ENCODE data around the gene THSD7A.

THSD7A gene

GRCh38 chr7:11675163-11675562, 156.8 kb downstream of the THSD7A start:
- no peaks in the 10 kb centered on the region for H3K36me3 Mint-ChIP-seq (ENCODE audit: low read depth)
- peaks cover 26% of the 10 kb centered on the region for H3K9me3 Mint-ChIP-seq
- no peak overlapping the region for H3K4me3 Mint-ChIP-seq
- H3K27ac Mint-ChIP-seq = no peak overlapping the region
- H3K27me3 Mint-ChIP-seq (ENCODE audit: low read depth) = no peaks in the 10 kb centered on the region
- no peaks in the 10 kb centered on the region for H3K4me1 Mint-ChIP-seq (ENCODE audit: low read depth)

GRCh38 chr7:11668727-11669126, 163.3 kb downstream of the THSD7A start:
- no peaks in the 10 kb centered on the region for H3K27me3 Mint-ChIP-seq (ENCODE audit: low read depth)
- no peaks in the 10 kb centered on the region for H3K36me3 Mint-ChIP-seq (ENCODE audit: low read depth)
- no peaks in the 10 kb centered on the region for H3K9me3 Mint-ChIP-seq
- no peak overlapping the region for H3K4me3 Mint-ChIP-seq
- no peaks in the 10 kb centered on the region for H3K4me1 Mint-ChIP-seq (ENCODE audit: low read depth)
- H3K27ac Mint-ChIP-seq = no peak overlapping the region

- Mint-ChIP-seq H3K4me1 (ENCODE audit: low read depth) (no peaks in the 10 kb centered on the region), H3K4me3 (no peak overlapping the region), H3K9me3 (no peaks in the 10 kb centered on the region), H3K27me3 (ENCODE audit: low read depth) (no peaks in the 10 kb centered on the region), H3K36me3 (ENCODE audit: low read depth) (no peaks in the 10 kb centered on the region), H3K27ac (no peak overlapping the region)
Measured at GRCh38 chr7:11667810-11668185, 164.2 kb downstream of the THSD7A start.

GRCh38 chr7:11667071-11667809, 164.8 kb downstream of the THSD7A start:
- Mint-ChIP-seq H3K27ac (no peak overlapping the region), H3K36me3 (ENCODE audit: low read depth) (no peaks in the 10 kb centered on the region), H3K4me3 (no peak overlapping the region), H3K27me3 (ENCODE audit: low read depth) (no peaks in the 10 kb centered on the region), H3K9me3 (no peaks in the 10 kb centered on the region), H3K4me1 (ENCODE audit: low read depth) (no peaks in the 10 kb centered on the region)

- Mint-ChIP-seq H3K4me1 (ENCODE audit: low read depth) (no peaks in the 10 kb centered on the region), H3K27me3 (ENCODE audit: low read depth) (no peaks in the 10 kb centered on the region), H3K36me3 (ENCODE audit: low read depth) (no peaks in the 10 kb centered on the region), H3K9me3 (no peaks in the 10 kb centered on the region), H3K27ac (no peak overlapping the region), H3K4me3 (no peak overlapping the region)
Measured at GRCh38 chr7:11665357-11665756, 166.6 kb downstream of the THSD7A start.

- H3K27ac Mint-ChIP-seq = no peak overlapping the region
- no peaks in the 10 kb centered on the region for H3K9me3 Mint-ChIP-seq
- no peaks in the 10 kb centered on the region for H3K27me3 Mint-ChIP-seq (ENCODE audit: low read depth)
- no peaks in the 10 kb centered on the region for H3K4me1 Mint-ChIP-seq (ENCODE audit: low read depth)
- no peaks in the 10 kb centered on the region for H3K36me3 Mint-ChIP-seq (ENCODE audit: low read depth)
- H3K4me3 Mint-ChIP-seq = no peak overlapping the region
Measured at GRCh38 chr7:11655642-11656041, 176.4 kb downstream of the THSD7A start.

GRCh38 chr7:11655163-11655562, 176.8 kb downstream of the THSD7A start:
- H3K36me3 Mint-ChIP-seq (ENCODE audit: low read depth) = no peaks in the 10 kb centered on the region
- no peaks in the 10 kb centered on the region for H3K4me1 Mint-ChIP-seq (ENCODE audit: low read depth)
- no peak overlapping the region for H3K4me3 Mint-ChIP-seq
- H3K27ac Mint-ChIP-seq = no peak overlapping the region
- H3K9me3 Mint-ChIP-seq = no peaks in the 10 kb centered on the region
- H3K27me3 Mint-ChIP-seq (ENCODE audit: low read depth) = no peaks in the 10 kb centered on the region

GRCh38 chr7:11650500-11650899, 181.5 kb downstream of the THSD7A start:
- no peak overlapping the region for H3K4me3 Mint-ChIP-seq
- no peaks in the 10 kb centered on the region for H3K27me3 Mint-ChIP-seq (ENCODE audit: low read depth)
- H3K4me1 Mint-ChIP-seq (ENCODE audit: low read depth) = no peaks in the 10 kb centered on the region
- H3K36me3 Mint-ChIP-seq (ENCODE audit: low read depth) = no peaks in the 10 kb centered on the region
- no peaks in the 10 kb centered on the region for H3K9me3 Mint-ChIP-seq
- H3K27ac Mint-ChIP-seq = no peak overlapping the region

- Mint-ChIP-seq H3K9me3 (no peaks in the 10 kb centered on the region), H3K4me1 (ENCODE audit: low read depth) (no peaks in the 10 kb centered on the region), H3K27me3 (ENCODE audit: low read depth) (no peaks in the 10 kb centered on the region), H3K36me3 (ENCODE audit: low read depth) (no peaks in the 10 kb centered on the region), H3K4me3 (no peak overlapping the region), H3K27ac (no peak overlapping the region)
Measured at GRCh38 chr7:11650030-11650429, 182.0 kb downstream of the THSD7A start.

- Mint-ChIP-seq H3K4me3 (no peak overlapping the region), H3K27me3 (ENCODE audit: low read depth) (no peaks in the 10 kb centered on the region), H3K4me1 (ENCODE audit: low read depth) (no peaks in the 10 kb centered on the region), H3K9me3 (no peaks in the 10 kb centered on the region), H3K36me3 (ENCODE audit: low read depth) (no peaks in the 10 kb centered on the region), H3K27ac (no peak overlapping the region)
Measured at GRCh38 chr7:11648980-11649379, 183.0 kb downstream of the THSD7A start.

GRCh38 chr7:11648101-11648500, 183.9 kb downstream of the THSD7A start:
- H3K27ac Mint-ChIP-seq = no peak overlapping the region
- no peak overlapping the region for H3K4me3 Mint-ChIP-seq
- H3K36me3 Mint-ChIP-seq (ENCODE audit: low read depth) = no peaks in the 10 kb centered on the region
- H3K9me3 Mint-ChIP-seq = no peaks in the 10 kb centered on the region
- H3K27me3 Mint-ChIP-seq (ENCODE audit: low read depth) = no peaks in the 10 kb centered on the region
- H3K4me1 Mint-ChIP-seq (ENCODE audit: low read depth) = no peaks in the 10 kb centered on the region

- Mint-ChIP-seq H3K9me3 (no peaks in the 10 kb centered on the region), H3K4me1 (ENCODE audit: low read depth) (no peaks in the 10 kb centered on the region), H3K27ac (no peak overlapping the region), H3K4me3 (no peak overlapping the region), H3K36me3 (ENCODE audit: low read depth) (no peaks in the 10 kb centered on the region), H3K27me3 (ENCODE audit: low read depth) (no peaks in the 10 kb centered on the region)
Measured at GRCh38 chr7:11642841-11643240, 189.2 kb downstream of the THSD7A start.

GRCh38 chr7:11642276-11642675, 189.7 kb downstream of the THSD7A start:
- no peak overlapping the region for H3K27ac Mint-ChIP-seq
- no peaks in the 10 kb centered on the region for H3K27me3 Mint-ChIP-seq (ENCODE audit: low read depth)
- no peaks in the 10 kb centered on the region for H3K9me3 Mint-ChIP-seq
- no peaks in the 10 kb centered on the region for H3K4me1 Mint-ChIP-seq (ENCODE audit: low read depth)
- no peaks in the 10 kb centered on the region for H3K36me3 Mint-ChIP-seq (ENCODE audit: low read depth)
- H3K4me3 Mint-ChIP-seq = no peak overlapping the region

- Mint-ChIP-seq H3K4me1 (ENCODE audit: low read depth) (no peaks in the 10 kb centered on the region), H3K27ac (no peak overlapping the region), H3K4me3 (no peak overlapping the region), H3K9me3 (no peaks in the 10 kb centered on the region), H3K36me3 (ENCODE audit: low read depth) (no peaks in the 10 kb centered on the region), H3K27me3 (ENCODE audit: low read depth) (no peaks in the 10 kb centered on the region)
Measured at GRCh38 chr7:11638011-11638774, 193.8 kb downstream of the THSD7A start.

- Mint-ChIP-seq H3K27me3 (ENCODE audit: low read depth) (no peaks in the 10 kb centered on the region), H3K4me3 (no peak overlapping the region), H3K4me1 (ENCODE audit: low read depth) (no peaks in the 10 kb centered on the region), H3K9me3 (no peaks in the 10 kb centered on the region), H3K27ac (no peak overlapping the region), H3K36me3 (ENCODE audit: low read depth) (no peaks in the 10 kb centered on the region)
Measured at GRCh38 chr7:11636274-11636673, 195.7 kb downstream of the THSD7A start.

Data from T-helper 1 cell treated with Interleukin-12 subunit alpha and Interleukin-12 subunit beta and Interleukin-4 antibody, amounts not matched to agents 30 μg/mL and 1 μg/mL, for 36 hours (primary cell).